ENCODE measurements around the gene FYTTD1. TPM values are rescaled to one million over a fixed set of nuclear protein-coding genes. Genes with fewer than 3 reads are reported as not detected.
A peak's percentile ranks its signal among the peaks of the same experiment; 100 is the strongest.

The FYTTD1 gene
- polyA plus RNA-seq, 5 donors: 73.1 to 112 (median 91.7) TPM

DNA sequence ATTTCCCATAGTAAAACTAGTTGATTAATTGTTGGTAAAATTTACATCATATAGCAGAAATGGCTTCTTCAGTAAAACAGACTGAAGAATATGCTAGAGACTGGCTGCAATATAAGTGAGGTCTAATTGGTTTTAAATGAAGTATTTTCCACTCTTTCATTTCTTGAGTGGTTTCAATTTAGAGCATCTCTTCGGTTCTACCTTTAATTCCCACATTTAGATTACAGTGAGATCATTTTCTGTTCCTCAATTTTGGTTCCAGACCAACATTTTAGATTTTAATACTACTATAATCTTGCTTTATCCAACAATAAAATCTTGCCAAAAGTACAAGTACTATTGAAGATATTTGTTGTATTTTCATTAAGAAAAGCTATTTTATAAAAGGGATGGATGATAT, 40.4 kb downstream of the FYTTD1 start:
- no peak for DNase-seq

DNA sequence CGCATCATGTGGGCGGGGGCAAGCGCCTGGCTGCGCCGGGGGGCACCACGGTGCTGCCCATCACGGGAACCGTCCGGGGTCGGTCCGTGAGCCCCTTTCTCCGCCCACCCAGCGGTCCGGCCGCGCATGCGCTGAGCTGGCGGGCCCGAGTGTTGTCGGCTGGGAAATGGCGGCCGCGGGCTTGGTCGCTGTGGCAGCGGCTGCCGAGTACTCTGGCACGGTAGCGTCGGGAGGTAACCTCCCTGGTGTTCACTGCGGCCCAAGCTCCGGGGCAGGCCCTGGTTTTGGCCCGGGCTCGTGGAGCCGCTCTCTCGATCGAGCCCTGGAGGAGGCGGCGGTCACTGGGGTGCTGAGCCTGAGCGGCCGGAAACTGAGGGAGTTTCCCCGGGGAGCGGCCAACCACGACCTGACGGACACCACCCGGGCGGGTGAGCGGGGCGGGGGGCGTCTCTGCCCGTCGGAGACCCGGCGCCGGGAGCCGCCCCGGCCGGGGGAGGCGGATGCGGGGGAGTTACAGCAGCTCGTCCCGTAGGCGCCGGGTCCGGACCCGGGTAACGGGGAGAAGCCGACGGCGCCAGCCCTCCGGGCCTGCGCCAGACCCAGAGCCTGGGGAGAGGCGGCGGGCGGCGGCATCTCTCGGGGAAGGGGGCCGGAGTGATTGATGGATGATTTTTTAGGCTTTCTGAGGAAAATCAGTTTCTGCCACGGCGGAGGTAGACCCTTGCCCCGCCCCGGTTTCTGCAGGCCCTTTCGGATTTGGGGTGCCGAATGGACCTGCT, 41.6 kb downstream of the FYTTD1 start, which contains the start of gene LRCH3:
Gene LRCH3, plus strand, starts transcription at position 142 of the 779 bp plus-strand sequence. Its CDS starts 25 bp downstream, at position 167.
- DNase-seq: peak; percentile 83 to 85

DNA sequence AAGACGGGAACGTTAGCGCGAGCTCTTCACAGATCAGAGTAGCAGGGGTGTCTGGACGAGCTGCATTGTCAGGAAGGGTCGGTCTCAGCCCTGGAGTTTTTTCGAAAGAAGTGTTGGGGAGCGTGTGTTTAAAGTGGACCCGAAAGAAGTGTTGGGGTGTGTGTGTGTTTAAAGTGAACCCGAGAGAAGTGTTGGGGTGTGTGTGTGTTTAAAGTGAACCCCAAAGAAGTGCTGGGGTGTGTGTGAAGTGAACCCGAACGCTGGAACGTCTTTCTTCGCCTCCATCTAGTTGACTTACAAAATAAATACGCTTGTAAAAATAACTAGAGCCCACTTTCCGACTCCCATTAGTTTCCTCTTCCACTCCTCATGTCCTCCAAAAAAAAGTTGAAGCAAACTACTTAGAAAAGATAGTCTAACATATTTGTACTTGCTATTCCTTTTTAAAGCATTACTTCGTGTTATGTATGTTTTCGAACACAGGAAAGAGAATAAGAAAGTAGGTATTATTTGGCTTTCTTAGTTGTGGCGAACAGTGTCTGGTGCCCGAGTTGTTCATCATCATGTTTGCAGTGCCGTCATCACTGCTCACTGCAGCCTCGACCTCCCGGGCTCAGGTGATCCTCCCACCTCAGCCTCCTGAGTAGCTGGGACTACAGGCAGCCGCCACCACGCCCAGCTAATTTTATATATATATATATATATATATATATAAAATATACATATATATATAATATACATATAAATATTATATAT, 42.4 kb downstream of the FYTTD1 start:
- DNase-seq: peak in 1 of 2 donors; percentile 32

DNA sequence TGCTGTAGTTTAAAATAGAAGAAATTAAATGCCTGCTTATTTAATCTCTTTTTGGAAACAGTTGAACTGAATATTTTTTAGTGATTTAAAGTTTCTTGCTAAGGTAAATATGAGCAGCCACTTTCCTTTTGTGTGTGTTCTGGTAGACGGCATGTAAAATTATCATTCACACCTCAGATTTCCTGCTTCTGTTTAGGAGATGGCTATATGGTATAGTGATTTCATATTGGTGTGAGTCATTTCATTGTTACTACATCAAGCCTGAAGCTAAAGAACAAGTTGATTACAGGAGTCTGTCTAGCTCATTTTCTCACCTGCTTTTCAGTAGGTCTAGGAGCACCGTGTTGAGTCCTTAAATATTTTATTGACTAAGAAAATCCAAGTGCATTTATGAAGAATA, 43.6 kb downstream of the FYTTD1 start:
- DNase-seq: no peak

DNA sequence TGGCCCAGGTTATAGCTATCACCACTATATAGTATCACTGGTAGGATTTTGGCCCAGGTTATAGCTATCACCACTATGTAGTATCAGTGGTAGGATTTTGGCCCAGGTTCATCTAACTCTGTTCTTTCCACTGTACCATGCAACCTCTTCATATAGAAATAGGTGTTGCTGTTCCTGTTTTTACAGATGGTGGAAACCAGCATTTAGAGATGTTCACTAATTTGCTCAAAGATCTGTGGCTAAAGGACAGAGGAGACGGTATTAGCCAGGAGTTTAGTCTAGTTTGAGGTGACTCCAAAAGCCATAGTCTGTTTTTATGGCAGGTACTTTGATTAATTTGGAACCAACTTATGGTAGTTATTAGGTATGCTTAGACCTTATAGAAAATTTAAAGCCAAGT, 44.4 kb downstream of the FYTTD1 start:
- no peak for DNase-seq

DNA sequence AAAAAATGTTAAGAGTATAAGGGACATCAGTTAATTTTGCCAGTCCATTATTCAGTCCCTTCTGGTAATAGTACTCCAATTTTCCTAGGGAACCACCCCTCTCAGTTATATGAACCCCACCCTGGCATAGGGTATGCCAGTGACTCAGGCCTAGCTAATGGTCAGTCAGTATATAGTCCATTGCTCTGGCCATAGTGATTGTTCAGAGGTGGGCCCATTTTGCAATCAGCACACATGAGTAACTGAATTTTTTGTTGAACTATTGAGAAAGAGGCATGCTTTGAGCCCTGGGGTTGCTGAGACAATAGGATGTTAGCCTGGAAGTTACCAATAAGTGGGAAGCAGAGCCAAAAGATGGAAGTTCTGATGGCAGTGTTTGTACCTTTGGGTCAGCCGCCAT, 45.5 kb downstream of the FYTTD1 start:
- DNase-seq: no peak

DNA sequence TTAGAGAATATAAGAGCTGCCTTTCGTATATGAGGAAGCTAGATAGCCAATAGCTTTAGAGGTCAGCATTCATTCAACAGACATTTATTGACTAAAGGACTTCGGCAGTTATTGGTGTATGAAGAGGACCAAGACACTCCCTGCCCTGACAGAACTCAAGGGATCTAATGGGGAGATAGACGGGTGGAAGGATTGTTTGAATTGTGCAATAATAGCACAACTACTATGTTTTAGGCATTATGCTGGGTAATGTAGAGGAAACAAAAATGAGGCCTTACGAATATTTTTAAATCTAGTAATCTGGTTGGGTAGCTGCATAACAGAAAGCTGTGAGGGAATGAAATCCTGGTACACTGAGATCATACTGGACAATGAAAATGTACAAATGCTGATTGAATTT, 46.4 kb downstream of the FYTTD1 start:
- no peak for DNase-seq

DNA sequence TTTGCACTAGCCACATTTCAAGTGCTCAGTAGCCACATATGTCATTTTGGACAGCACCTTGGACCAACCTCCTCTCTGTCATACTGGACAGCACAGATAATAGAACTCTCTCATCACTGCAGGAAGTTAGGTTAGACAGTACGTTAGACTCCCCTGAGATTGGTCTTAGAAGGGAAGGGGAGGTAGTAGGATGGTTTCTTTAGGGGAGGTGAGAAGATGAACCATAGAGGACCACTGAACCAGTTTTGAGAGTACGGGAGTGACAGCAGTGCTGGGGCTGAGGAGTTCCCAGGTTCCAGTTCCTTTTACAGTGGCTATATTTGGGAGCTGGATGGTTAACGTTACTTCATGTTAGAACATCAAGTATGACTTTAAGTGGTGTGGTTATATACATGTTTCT, 49.2 kb downstream of the FYTTD1 start:
- DNase-seq: no peak

DNA sequence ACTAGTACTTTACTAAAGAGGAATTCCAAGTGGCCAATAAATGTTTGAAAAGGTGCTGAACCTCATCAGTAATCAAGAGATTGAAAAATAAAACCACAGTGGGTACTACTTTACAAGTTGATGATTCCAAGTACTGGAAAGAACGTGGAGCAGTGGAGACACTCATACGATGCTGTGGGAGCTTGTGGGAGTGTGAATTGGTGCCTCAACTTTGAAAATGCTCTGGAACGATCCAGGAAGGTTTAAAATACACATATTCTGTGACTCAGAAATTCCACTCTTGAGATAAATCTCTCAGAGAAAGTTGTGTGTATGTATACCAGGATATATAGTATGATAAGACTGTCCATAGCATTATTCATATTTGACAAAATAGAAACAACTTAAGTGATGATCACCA, 50.7 kb downstream of the FYTTD1 start:
- DNase-seq: no peak

DNA sequence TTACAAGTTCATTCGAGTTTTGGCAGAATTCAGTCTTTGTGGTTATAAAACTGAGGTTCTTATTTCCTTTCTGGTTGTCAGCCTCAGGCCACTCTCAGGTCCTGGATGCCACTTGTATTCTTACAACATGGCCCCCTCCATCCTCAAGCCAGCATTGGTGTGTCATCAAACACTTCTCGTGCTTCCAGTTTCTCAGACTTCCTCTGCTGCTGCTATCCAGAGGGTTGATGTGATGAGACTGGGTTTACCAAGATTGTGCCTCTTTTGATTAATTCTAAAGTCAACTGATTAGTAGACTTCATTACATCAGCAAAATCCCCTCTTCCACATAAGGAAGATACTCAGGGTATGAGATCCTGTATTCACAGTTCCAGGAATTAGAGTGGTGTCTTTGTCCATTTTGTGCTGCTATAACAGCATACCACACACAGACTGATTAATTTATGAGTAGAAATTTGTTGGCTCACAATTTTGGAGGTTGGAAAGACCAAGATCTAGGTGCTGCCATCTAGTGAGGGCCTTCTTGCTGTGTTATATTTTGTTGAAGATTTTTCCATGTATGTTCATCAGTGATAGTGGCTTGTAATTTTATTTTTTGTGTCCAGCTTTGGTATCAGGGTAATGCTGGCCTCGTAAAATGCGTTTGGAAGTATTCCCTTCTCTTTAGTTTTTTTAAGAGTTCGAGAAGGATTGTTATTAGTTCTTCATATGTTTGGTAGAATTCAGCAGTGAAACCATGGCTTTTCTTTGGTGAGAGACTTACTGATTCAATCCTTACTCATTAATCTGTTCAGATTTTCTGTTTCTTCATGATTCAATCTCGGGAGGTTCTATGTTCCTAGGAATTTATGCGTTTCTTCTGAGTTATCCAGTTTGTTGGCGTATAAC, 52.5 kb downstream of the FYTTD1 start:
- DNase-seq: no peak

DNA sequence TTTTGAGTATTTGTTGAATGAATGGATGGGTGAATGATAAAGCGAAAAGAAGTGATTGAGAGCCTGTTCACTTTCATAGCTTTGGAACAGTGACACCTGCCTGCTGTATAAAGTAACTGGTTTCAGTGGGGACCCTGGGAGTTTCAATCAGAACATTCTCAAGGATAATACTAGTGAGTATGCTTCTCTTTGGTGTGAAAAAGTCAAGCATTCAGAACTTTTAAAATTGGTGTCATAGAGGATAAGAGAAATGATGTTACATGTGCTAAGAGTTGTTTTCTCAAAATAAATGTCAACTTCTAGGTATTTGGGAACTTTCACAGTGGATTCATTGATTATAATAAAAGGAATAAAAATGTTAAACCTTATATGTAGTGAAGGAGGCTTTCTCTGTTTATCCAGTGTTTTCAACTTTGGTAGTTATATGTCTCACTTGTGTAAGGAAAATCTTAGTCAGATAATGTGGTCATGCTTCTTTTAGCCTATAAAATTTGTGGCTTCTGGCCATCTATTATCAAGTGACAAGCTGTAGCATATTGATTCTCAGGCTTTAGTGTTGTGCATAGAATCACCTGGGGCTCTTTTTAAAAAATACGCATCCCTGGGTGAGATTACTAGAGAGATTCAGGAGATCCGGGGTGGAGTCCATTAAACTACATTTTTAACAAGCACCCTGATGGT, 53.2 kb downstream of the FYTTD1 start:
- no peak for DNase-seq

DNA sequence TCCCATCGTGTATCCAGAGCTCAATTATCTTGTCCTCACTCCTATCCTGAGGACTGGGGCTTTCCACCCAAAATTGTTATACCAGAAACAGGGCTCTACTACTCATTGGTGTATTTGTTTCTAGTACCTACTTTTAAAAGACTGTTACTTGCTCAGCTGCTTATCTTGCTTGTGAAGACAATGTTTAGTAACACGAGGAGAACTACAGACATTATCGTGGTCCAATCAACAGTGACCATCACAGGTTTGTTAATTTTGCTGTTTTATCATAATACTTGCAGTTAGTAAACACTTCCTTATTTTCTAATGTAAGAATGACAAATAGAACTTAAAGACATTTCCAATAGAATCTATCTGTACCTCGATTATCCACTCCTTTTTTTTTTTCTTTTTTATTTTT, 54.8 kb downstream of the FYTTD1 start:
- DNase-seq: no peak

DNA sequence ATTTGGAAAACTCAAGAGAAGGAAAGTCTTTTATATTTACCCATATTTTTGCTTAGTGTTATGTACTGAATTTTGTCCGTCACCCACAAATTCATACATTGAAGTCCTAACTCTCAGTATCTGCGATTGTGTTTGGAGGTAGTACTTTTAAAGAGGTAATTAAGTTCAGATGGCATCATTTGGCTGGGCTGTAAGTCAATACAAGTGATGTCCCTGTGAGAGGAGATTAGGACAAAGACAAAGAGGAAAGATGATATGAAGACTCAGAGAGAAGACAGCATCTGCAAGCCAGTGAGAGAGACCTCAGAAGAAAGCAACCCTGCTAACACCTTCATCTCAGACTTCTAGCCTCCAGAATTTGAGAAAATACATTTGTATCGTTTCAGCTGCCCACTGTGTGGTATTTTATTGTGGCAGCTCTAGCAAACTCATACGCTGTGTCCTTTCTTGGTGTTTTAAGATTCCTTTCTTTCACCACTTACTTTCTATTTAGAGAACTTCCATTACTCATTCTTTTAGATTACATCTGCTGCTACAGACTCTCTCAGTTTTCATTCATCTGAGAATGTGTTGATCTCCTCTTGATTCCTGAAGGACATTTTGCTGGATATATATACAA, 58.4 kb downstream of the FYTTD1 start:
- DNase-seq: no peak

DNA sequence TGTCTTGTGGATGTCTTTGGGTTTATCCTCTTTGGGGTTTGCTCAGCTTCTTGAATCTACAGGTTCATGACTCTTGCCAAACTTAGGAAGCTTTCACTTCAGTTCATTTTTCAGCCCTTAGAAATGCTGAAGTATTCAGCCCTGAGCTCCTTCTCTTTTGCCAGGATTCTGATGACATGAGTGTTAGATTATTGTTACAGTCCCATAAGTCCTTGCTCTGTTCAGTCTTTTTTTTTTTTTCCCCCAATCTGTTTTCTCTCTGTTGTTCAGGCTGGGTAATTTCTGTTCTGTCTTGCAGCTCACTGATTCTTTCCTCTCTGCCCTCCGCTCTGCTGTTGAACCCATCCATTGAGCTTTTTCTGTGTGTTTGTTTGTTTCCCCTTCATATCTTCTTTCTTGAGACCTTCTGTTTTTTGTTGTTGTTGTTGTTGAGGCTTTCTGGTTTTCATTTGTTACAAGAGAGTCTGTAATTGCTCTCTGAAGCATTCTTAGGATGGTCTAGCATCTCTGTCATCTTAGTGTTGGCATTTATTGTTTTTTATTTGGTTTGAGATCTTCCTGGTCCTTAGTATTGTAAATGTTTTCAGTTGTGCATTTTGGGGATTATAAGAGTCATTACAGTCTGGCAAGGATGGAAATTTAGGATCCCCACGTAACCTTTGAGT, 59.8 kb downstream of the FYTTD1 start:
- peak; percentile 9 to 11 for DNase-seq

DNA sequence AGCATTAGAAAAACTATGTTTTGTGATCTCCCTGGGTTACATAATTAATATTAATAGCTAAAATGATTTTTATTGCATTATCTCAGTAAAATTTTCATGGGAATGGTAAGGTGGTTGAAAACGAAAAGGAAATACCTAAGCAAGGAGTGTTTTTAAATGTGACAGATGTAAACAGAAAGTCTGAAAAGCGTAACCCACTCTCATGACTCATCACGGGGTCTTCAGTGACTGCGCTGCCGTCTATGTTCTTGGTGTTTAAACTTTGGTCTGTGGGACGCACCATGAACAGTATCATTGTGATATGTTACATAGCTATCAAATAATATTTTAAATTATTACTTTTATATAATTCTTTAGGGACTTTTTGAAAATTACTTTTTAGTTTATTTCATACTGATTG, 61.2 kb downstream of the FYTTD1 start:
- no peak for DNase-seq

DNA sequence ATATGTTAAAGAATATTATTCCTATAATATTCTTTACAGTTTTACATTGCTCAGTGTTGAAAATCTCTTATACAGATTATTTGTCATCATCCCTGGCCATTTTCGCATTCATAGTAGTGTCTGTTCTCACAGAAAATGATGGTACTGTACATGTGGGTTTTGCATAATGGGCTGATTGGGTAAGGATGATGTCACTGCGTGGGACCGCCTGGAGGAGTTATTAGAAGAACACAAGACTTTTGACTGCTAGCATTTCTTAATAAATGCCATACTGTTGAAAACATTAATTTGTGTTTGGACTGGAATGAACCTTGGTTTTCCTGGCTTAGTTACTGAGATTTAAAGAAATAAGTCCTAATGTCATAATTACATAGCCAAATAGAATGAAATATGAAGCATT, 61.7 kb downstream of the FYTTD1 start:
- no peak for DNase-seq

DNA sequence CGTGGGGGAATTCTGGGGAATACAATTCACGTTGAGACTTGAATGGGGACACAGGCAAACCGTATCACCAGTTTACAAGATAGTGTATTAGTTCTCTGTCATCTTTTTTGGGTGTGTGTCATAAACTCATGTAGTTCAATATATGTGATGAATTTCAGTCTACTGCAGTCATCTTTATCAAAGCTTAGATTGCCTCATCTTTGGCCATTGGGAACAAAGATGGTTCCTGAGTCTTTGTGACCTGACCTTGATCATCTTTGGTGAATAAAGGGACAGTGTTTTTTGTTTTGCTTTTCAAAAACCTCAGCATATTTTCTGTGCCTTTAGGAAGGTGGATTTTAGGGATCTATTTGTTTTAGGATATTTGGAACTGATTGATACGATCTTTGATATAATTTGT, 64.7 kb downstream of the FYTTD1 start:
- no peak for DNase-seq

DNA sequence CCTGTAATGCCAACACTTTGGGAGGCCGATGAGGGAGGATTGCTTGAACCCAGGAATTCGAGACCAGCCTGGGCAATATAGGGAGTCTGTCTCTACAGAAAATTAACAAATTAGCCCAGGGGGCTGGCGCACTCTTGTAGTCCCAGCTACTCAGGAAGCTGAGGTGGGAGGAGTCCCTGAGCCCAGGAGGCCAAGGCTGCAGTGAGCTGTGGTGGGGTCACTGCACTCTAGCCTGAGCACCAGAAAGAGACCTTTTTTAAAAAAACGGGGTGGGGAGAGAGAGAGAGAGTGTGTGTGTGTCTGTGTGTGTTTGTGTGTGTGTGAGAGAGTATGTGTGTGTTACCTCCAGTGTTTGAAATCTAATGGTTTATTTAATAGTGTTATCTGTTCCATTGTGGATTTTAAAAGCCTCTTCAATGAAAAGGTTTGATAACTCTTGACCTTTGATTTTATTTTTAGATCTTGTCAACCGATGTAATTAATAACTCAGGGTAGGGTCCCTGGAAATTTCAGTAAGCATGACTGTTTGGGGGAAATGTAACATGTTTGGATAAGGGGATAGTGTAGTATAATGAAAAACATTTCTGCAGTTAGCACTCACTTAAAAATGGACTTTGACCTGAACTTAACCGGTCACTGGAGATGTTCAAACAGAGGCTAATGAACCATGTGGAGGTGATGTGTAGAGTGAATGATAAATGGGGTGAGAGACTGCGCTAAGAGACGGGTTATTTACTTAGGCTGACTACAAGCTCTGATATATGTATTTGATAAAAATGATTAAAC, 71.1 kb downstream of the FYTTD1 start:
- DNase-seq: no peak

DNA sequence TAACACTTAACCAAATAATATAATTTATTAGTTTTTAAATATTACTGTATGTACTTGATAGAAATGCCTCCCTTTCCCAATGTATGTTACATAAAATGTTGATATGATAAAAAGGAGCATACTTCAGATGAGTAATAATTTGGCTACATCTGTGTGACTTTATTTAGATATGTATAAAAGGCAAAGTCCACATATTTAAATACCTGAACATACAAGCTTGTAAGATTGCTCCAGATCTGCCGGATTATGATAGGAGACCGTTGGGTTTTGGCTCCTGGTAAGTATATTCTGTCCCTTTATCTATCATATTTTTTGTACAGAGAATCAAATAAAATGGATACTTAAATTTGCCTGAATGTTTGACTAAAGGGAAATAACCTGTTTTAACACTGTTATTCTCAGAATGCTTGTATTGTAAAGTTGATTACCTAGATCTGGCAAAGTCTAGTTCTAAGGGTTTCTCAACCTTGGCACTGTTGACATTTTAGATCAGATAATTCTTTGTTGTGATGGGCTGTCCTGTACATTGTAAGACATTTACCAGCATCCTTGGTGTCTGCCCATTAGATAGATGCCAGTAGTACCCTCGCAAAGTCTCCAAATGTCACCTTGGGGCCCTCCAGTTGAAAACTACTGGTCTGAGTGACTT, 79.8 kb downstream of the FYTTD1 start:
- DNase-seq: no peak
